Hepatocyte (in vitro differentiated cells): ENCODE results near the gene PCID2. TPM values are rescaled to one million over a fixed set of nuclear protein-coding genes. Genes with fewer than 3 reads are reported as not detected.
A peak's percentile ranks its signal among the peaks of the same experiment; 100 is the strongest.
"Not testable (repeated sequence)": the region's sequence is repeated elsewhere in the genome, so short reads cannot be mapped to it uniquely, and the experiment has no call there.

Source experiments
- DNase-seq: peaks from one replicate; pipeline ENCODE4 v3.0.0-alpha.2; 2016; ENCODE audit warnings: low spot score
- H2AFZ ChIP-seq: fragments of 200-600 bp; sonication (generic); 2 replicates; pipeline ENCODE4 v1.6.0; 2016; ENCODE audit warnings: antibody characterized with exemption, mild to moderate bottlenecking
- H3K27ac ChIP-seq: fragments of 200-600 bp; sonication (generic); 2 replicates; pipeline ENCODE4 v1.5.1; 2016; ENCODE audit warnings: mild to moderate bottlenecking
- H3K27me3 ChIP-seq: fragments of 200-600 bp; sonication (generic); 2 replicates; pipeline ENCODE4 v1.6.1; 2016
- H3K36me3 ChIP-seq: fragments of 200-600 bp; sonication (generic); replicated peaks from 2 replicates; pipeline ENCODE4 v1.5.1; 2016; ENCODE audit warnings: low read depth; ENCODE audit not compliant: insufficient read depth
- H3K4me1 ChIP-seq: fragments of 200-600 bp; sonication (generic); 2 replicates; pipeline ENCODE4 v1.5.1; 2016; ENCODE audit warnings: mild to moderate bottlenecking, moderate library complexity; ENCODE audit not compliant: insufficient read depth
- H3K4me2 ChIP-seq: fragments of 200-600 bp; sonication (generic); 2 replicates; pipeline ENCODE4 v1.6.0; 2016
- H3K4me3 ChIP-seq: fragments of 200-600 bp; sonication (generic); 2 replicates; pipeline ENCODE4 v1.5.1; 2016; ENCODE audit warnings: mild to moderate bottlenecking
- H3K79me2 ChIP-seq: fragments of 200-600 bp; sonication (generic); 2 replicates; pipeline ENCODE4 v1.6.0; 2017; ENCODE audit warnings: mild to moderate bottlenecking
- H3K9me2 ChIP-seq: fragments of 200-600 bp; sonication (generic); replicated peaks from 2 replicates; pipeline ENCODE4 v1.6.0; 2017; ENCODE audit warnings: mild to moderate bottlenecking; ENCODE audit not compliant: insufficient read depth
- H3K9me3 ChIP-seq: fragments of 200-600 bp; sonication (generic); 2 replicates; pipeline ENCODE4 v1.5.1; 2016; ENCODE audit warnings: low read depth, mild to moderate bottlenecking
- H4K20me1 ChIP-seq: fragments of 200-600 bp; sonication (generic); 2 replicates; pipeline ENCODE4 v1.6.0; 2016; ENCODE audit warnings: mild to moderate bottlenecking; ENCODE audit not compliant: insufficient read depth, poor library complexity, severe bottlenecking
- CTCF ChIP-seq: fragments of 200-600 bp; sonication (generic); IDR thresholded peaks from 2 replicates; pipeline ENCODE4 v1.5.1; 2016; ENCODE audit warnings: antibody characterized with exemption, mild to moderate bottlenecking; ENCODE audit not compliant: poor library complexity
- EZH2 ChIP-seq: fragments of 200-600 bp; sonication (generic); IDR thresholded peaks from 2 replicates; pipeline ENCODE4 v1.6.1; 2016; ENCODE audit warnings: antibody characterized with exemption, mild to moderate bottlenecking, borderline replicate concordance
- EZH2phosphoT487 ChIP-seq: fragments of 200-600 bp; sonication (generic); IDR thresholded peaks from one replicate; pipeline ENCODE4 v1.6.1; 2018; ENCODE audit warnings: antibody characterized with exemption, mild to moderate bottlenecking, low read depth, moderate library complexity; ENCODE audit not compliant: unreplicated experiment, severe bottlenecking
- WGBS: methylation state at CpG from one replicate; pipeline ENCODE4 v1.1.6; 2016; ENCODE audit warnings: low lambda C conversion rate; ENCODE audit errors: missing lambda C conversion rate; 5-methylcytosine and 5-hydroxymethylcytosine counted together
- polyA plus RNA-seq: library from polyadenylated mRNA; unstranded; fragments of >200 nt; fragmentation: Nextera tagmentation; extraction: Ambion mirVana; gene quantifications from 2 replicates; pipeline ENCODE4 v1.2.1, GENCODE V29; 2016
- total RNA-seq: library from RNA; depleted of rRNA; stranded (reverse); fragments of >200 nt; gene quantifications from 2 replicates; pipeline ENCODE4 v1.2.3, GENCODE V29; 2014

Gene PCID2
- 55.4 and 64.9 TPM in 2 replicates for total RNA-seq
- 42.3 and 47.5 TPM in 2 replicates for polyA plus RNA-seq

GRCh38 chr13:113208421-113209335 lies at the start of gene PCID2:
Gene PCID2, minus strand, starts transcription at chr13:113208669. Its CDS starts 35 bp downstream, at chr13:113208634.
- H3K9me2 ChIP-seq = no peaks in the 10 kb centered on the region
- H3K27ac ChIP-seq = peak within 1 kb of the TSS; percentile 100
- TF ChIP-seq EZH2 = no peak
- no peak for TF ChIP-seq EZH2phosphoT487
- H3K36me3 ChIP-seq = no peaks in the 10 kb centered on the region
- peaks cover 35% of the 10 kb centered on the region for H4K20me1 ChIP-seq
- peaks cover 21% of the 10 kb centered on the region for H3K4me1 ChIP-seq
- no peaks in the 10 kb centered on the region for H3K9me3 ChIP-seq
- peak; percentile 96 for DNase-seq
- H3K4me3 ChIP-seq = peak within 1 kb of the TSS; percentile 100
- peak within 1 kb of the TSS; percentile 99 for H2AFZ ChIP-seq
- WGBS = under 1% methylated on average over 57 of the region's 103 CpGs
- no peaks in the 10 kb centered on the region for H3K27me3 ChIP-seq
- peaks cover 85% of the 10 kb centered on the region for H3K79me2 ChIP-seq
- peak within 1 kb of the TSS; percentile 94 for H3K4me2 ChIP-seq

GRCh38 chr13:113257908-113258307 lies 49.4 kb upstream of the PCID2 start:
- H3K27me3 ChIP-seq, H3K4me1 ChIP-seq, H3K4me2 ChIP-seq, H3K36me3 ChIP-seq, H3K27ac ChIP-seq, H2AFZ ChIP-seq, H3K79me2 ChIP-seq, H4K20me1 ChIP-seq, H3K4me3 ChIP-seq, DNase-seq, H3K9me3 ChIP-seq, H3K9me2 ChIP-seq: not testable (repeated sequence)
- over 99% methylated on average over 6 of the region's 6 CpGs for WGBS

- no peak for DNase-seq
- no peak overlapping the region for H3K4me3 ChIP-seq
- TF ChIP-seq EZH2 (no peak), EZH2phosphoT487 (no peak), CTCF (no peak)
- H3K36me3 ChIP-seq = no peaks in the 10 kb centered on the region
- H4K20me1 ChIP-seq = no peaks in the 10 kb centered on the region
- no peaks in the 10 kb centered on the region for H3K27me3 ChIP-seq
- no peaks in the 10 kb centered on the region for H3K4me1 ChIP-seq
- no peak overlapping the region for H3K27ac ChIP-seq
- H3K9me2 ChIP-seq = no peaks in the 10 kb centered on the region
- no peak overlapping the region for H2AFZ ChIP-seq
- H3K79me2 ChIP-seq = no peaks in the 10 kb centered on the region
- H3K9me3 ChIP-seq = no peaks in the 10 kb centered on the region
- H3K4me2 ChIP-seq = no peak overlapping the region
- WGBS = 91% methylated on average over 11 of the region's 11 CpGs
Measured at GRCh38 chr13:113252516-113253095, 44.1 kb upstream of the PCID2 start.

GRCh38 chr13:113245849-113246796 lies 37.7 kb upstream of the PCID2 start:
- WGBS = 78% methylated on average over 10 of the region's 10 CpGs
- no peaks in the 10 kb centered on the region for H3K79me2 ChIP-seq
- no peak overlapping the region for H2AFZ ChIP-seq
- H4K20me1 ChIP-seq = no peaks in the 10 kb centered on the region
- no peaks in the 10 kb centered on the region for H3K36me3 ChIP-seq
- H3K9me2 ChIP-seq = no peaks in the 10 kb centered on the region
- no peak for TF ChIP-seq EZH2
- peak; percentile 32 for TF ChIP-seq CTCF
- peak; percentile 22 for DNase-seq
- no peak overlapping the region for H3K4me3 ChIP-seq
- no peaks in the 10 kb centered on the region for H3K27me3 ChIP-seq
- H3K4me1 ChIP-seq = no peaks in the 10 kb centered on the region
- no peaks in the 10 kb centered on the region for H3K9me3 ChIP-seq
- no peak overlapping the region for H3K27ac ChIP-seq
- H3K4me2 ChIP-seq = no peak overlapping the region
